Thoracic aorta (tissue), 2 donors: ENCODE measurements around the gene C1QTNF4. TPM values are rescaled to one million over a fixed set of nuclear protein-coding genes. Genes with fewer than 3 reads are reported as not detected.

Experiments
- ATAC-seq: fragments of 150-250 bp; one replicate; pipeline ENCODE4 v1.8.0; 2017; ENCODE audit warnings: low read depth; ENCODE audit not compliant: insufficient number of reproducible peaks, low FRiP score
- DNase-seq: peaks from one replicate; pipeline ENCODE4 v3.0.0-alpha.2; 2020; ENCODE audit warnings: low spot score
- H3K27ac ChIP-seq, 2 donors: fragments of 200-600 bp; sonication (generic); 1 replicate in 1 of 2; 2 replicates in 1 of 2; pipeline ENCODE4 v1.5.1; 2016; ENCODE audit warnings: mild to moderate bottlenecking in 2 of 2, moderate library complexity in 2 of 2
- H3K27me3 ChIP-seq: fragments of 200-600 bp; sonication (generic); replicated peaks from 2 replicates; pipeline ENCODE4 v1.6.0; 2016; ENCODE audit warnings: mild to moderate bottlenecking; ENCODE audit not compliant: insufficient read depth
- H3K36me3 ChIP-seq: fragments of 200-600 bp; sonication (generic); one replicate; pipeline ENCODE4 v1.5.1; 2016
- H3K4me1 ChIP-seq, 2 donors: fragments of 200-600 bp; sonication (generic); 1 replicate in 1 of 2; 2 replicates in 1 of 2; pipeline versions ENCODE4 v1.5.1 to v1.6.0; 2016; ENCODE audit warnings: low read depth in 2 of 2, mild to moderate bottlenecking in 1 of 2; ENCODE audit not compliant: control insufficient read depth in 1 of 2
- H3K4me3 ChIP-seq: fragments of 200-600 bp; sonication (generic); 2 replicates; pipeline ENCODE4 v1.5.1; 2016; ENCODE audit warnings: mild to moderate bottlenecking
- H3K9me3 ChIP-seq: fragments of 200-600 bp; sonication (generic); 2 replicates; pipeline ENCODE4 v1.5.1; 2016
- CTCF ChIP-seq: fragments of 200-600 bp; sonication (generic); IDR thresholded peaks from one replicate; pipeline ENCODE4 v1.5.1; 2019; ENCODE audit warnings: antibody characterized with exemption
- total RNA-seq, 2 donors: library from RNA; depleted of rRNA; stranded (reverse); fragments of >200 nt; gene quantifications; one replicate each; pipeline versions ENCODE4 v1.1.0 to v1.2.3, GENCODE V29; 2016

Gene C1QTNF4
- total RNA-seq, 2 donors from 2014 or later = 2.0 to 2.8 TPM

GRCh38 chr11:47573321-47573720, 20.9 kb downstream of the C1QTNF4 start:
- DNase-seq = no peak
- H3K27me3 ChIP-seq = no peaks in the 10 kb centered on the region
- no peak overlapping the region for H3K4me3 ChIP-seq
- no peak for TF ChIP-seq CTCF
- no peaks in the 10 kb centered on the region for H3K9me3 ChIP-seq
- ATAC-seq = no peak
- H3K27ac ChIP-seq = no peak overlapping the region
- peaks cover 28% of the 10 kb centered on the region for H3K36me3 ChIP-seq
- H3K4me1 ChIP-seq = peaks cover 9 to 18% of the 10 kb centered on the region in 2 donors

DNA sequence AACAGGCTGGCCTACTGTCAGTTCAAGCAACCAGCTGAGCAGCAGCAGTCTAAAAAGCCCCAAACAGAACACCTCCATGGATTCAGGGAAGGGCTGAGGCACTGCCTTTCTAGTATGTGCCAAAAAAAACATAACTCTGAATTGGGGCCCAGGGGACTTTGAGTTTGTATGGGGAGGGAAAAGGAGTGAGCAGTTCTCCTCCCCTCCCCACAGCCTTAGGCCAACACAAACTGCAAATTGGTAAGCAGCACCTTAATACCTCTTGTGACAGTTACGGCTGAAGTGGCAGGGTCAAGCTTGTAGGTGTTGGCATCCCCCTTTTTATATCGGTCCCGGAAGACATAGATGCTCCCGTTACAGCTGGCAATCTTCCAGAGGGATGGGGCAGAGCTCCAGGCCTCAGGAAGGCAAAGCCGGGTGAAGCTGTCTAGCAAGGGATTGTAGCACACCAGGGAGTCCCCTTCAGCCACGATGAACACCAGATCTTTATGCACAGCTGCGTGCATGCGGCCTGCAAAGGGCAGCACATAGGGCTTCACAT, 21.4 kb downstream of the C1QTNF4 start:
- no peaks in the 10 kb centered on the region for H3K27me3 ChIP-seq
- peaks cover 4 to 12% of the 10 kb centered on the region in 2 donors for H3K4me1 ChIP-seq
- H3K27ac ChIP-seq = no peak overlapping the region
- H3K36me3 ChIP-seq = peaks cover 28% of the 10 kb centered on the region
- no peak for TF ChIP-seq CTCF
- DNase-seq = no peak
- ATAC-seq = no peak
- no peak overlapping the region for H3K4me3 ChIP-seq
- H3K9me3 ChIP-seq = no peaks in the 10 kb centered on the region

- no peaks in the 10 kb centered on the region for H3K27me3 ChIP-seq
- H3K36me3 ChIP-seq = peaks cover 28% of the 10 kb centered on the region
- no peak overlapping the region for H3K27ac ChIP-seq
- no peak for DNase-seq
- no peaks in the 10 kb centered on the region for H3K9me3 ChIP-seq
- no peak overlapping the region for H3K4me3 ChIP-seq
- no peak for TF ChIP-seq CTCF
- peaks cover 0 to 6% of the 10 kb centered on the region in 2 donors for H3K4me1 ChIP-seq
- ATAC-seq = no peak
Measured at GRCh38 chr11:47571895-47572294, 22.3 kb downstream of the C1QTNF4 start.

- H3K4me3 ChIP-seq = no peak overlapping the region
- H3K36me3 ChIP-seq = peaks cover 28% of the 10 kb centered on the region
- no peak for TF ChIP-seq CTCF
- no peak overlapping the region for H3K27ac ChIP-seq
- no peaks in the 10 kb centered on the region for H3K27me3 ChIP-seq
- ATAC-seq (no peak), DNase-seq (no peak)
- H3K4me1 ChIP-seq = peaks cover 3 to 8% of the 10 kb centered on the region in 2 donors
- H3K9me3 ChIP-seq = no peaks in the 10 kb centered on the region
Measured at GRCh38 chr11:47571357-47571729, 22.9 kb downstream of the C1QTNF4 start.

GRCh38 chr11:47570651-47571356, 23.4 kb downstream of the C1QTNF4 start:
- no peak for ATAC-seq
- H3K4me3 ChIP-seq = no peak overlapping the region
- no peaks in the 10 kb centered on the region for H3K27me3 ChIP-seq
- H3K36me3 ChIP-seq = peaks cover 28% of the 10 kb centered on the region
- DNase-seq = no peak
- H3K27ac ChIP-seq = no peak overlapping the region
- no peak for TF ChIP-seq CTCF
- H3K4me1 ChIP-seq = peaks cover 3 to 14% of the 10 kb centered on the region in 2 donors
- H3K9me3 ChIP-seq = no peaks in the 10 kb centered on the region
